CD4-positive, alpha-beta T cell (primary cell): ENCODE data around the gene GRID1. TPM values are rescaled to one million over a fixed set of nuclear protein-coding genes. Genes with fewer than 3 reads are reported as not detected.

Experiments used
- ATAC-seq: fragments of 200-7000 bp; cut with Tn5 transposase; one replicate; pipeline ENCODE4 v1.10.0; 2022; ENCODE audit warnings: mild to moderate bottlenecking; ENCODE audit not compliant: poor library complexity
- CTCF ChIA-PET: fragments of 350-600 bp; sonication (Branson Sonifier 250); formaldehyde crosslinking; loops from one replicate; lab custom pipeline; 2021; ENCODE audit warnings: antibody characterized with exemption, inconsistent platforms; lab: Charles Lee
- POLR2A ChIA-PET: fragments of 350-600 bp; sonication (Branson Sonifier 250); formaldehyde crosslinking; loops from one replicate; lab custom pipeline; 2021; ENCODE audit warnings: antibody characterized with exemption, inconsistent platforms; lab: Charles Lee
- DNase-seq, 14 experiments: peaks; one replicate each; pipeline ENCODE4 v3.0.0-alpha.2; 2013 to 2020; ENCODE audit warnings: mixed read lengths in 2 of 14
- H3K27ac ChIP-seq, 2 donors: one replicate each; pipeline versions ENCODE4 v1.5.1 to v1.7.0; 2013; ENCODE audit warnings: low read length in 2 of 2, low read depth in 1 of 2, mild to moderate bottlenecking in 1 of 2
- H3K27me3 ChIP-seq, 2 experiments: 1 replicate in 1 of 2; 2 replicates in 1 of 2; pipeline versions ENCODE4 v1.6.1 to v1.7.0; 2013; ENCODE audit warnings: low read length in 2 of 2, control low read depth in 1 of 2, mild to moderate bottlenecking in 1 of 2, moderate library complexity in 1 of 2; ENCODE audit not compliant: insufficient read depth in 2 of 2, control insufficient read depth in 1 of 2
- H3K36me3 ChIP-seq: one replicate; pipeline ENCODE4 v1.6.1; 2013; ENCODE audit warnings: low read length, control low read depth; ENCODE audit not compliant: insufficient read depth
- H3K4me1 ChIP-seq: one replicate; pipeline ENCODE4 v1.6.1; 2013; ENCODE audit warnings: low read length, control low read depth; ENCODE audit not compliant: insufficient read depth
- H3K4me3 ChIP-seq: one replicate; pipeline ENCODE4 v1.5.1; 2013; ENCODE audit warnings: mild to moderate bottlenecking, low read length, moderate library complexity
- H3K9me3 ChIP-seq, 2 experiments: 1 replicate in 1 of 2; 2 replicates in 1 of 2; pipeline versions ENCODE4 v1.6.1 to v1.7.0; 2013; ENCODE audit warnings: low read length in 2 of 2, mild to moderate bottlenecking in 2 of 2, control low read depth in 1 of 2, moderate library complexity in 1 of 2; ENCODE audit not compliant: control insufficient read depth in 1 of 2, insufficient read depth in 1 of 2
- H3K27ac Mint-ChIP-seq: one replicate; pipeline ENCODE4 v1.8.0; 2020; ENCODE audit warnings: mixed read lengths
- H3K27me3 Mint-ChIP-seq: one replicate; pipeline ENCODE4 v1.8.0; 2021; ENCODE audit warnings: mixed read lengths
- H3K36me3 Mint-ChIP-seq: one replicate; pipeline ENCODE4 v1.8.0; 2021; ENCODE audit warnings: low read depth, mixed read lengths
- H3K4me1 Mint-ChIP-seq: one replicate; pipeline ENCODE4 v1.8.0; 2021; ENCODE audit warnings: low read depth, mixed read lengths
- H3K4me3 Mint-ChIP-seq: one replicate; pipeline ENCODE4 v1.8.0; 2020; ENCODE audit warnings: mild to moderate bottlenecking, mixed read lengths
- H3K9me3 Mint-ChIP-seq: one replicate; pipeline ENCODE4 v1.8.0; 2020; ENCODE audit warnings: mixed read lengths
- CTCF ChIP-seq: fragments of 200-600 bp; IDR thresholded peaks from one replicate; pipeline ENCODE4 v1.8.0; 2022; ENCODE audit warnings: antibody characterized with exemption, mild to moderate bottlenecking
- intact Hi-C, 2 experiments: fragments of 100-400 bp; cut with DNase I in 1 of 2; cut with micrococcal nuclease in 1 of 2; formaldehyde crosslinking; loops; one replicate each; pipeline versions ENCODE4 v1.15.1 to v1.9.0; 2023 to 2025; cut with DNase I, micrococcal nuclease
- total RNA-seq, 174 experiments: library from RNA in 2 of 174; stranded (reverse) in 2 of 174; gene quantifications; one replicate each; pipeline ENCODE4 v1.2.3 and lab custom pipeline; 2021 to 2026

Gene GRID1
- total RNA-seq, 2 experiments from 2014 or later: not detected

DNA sequence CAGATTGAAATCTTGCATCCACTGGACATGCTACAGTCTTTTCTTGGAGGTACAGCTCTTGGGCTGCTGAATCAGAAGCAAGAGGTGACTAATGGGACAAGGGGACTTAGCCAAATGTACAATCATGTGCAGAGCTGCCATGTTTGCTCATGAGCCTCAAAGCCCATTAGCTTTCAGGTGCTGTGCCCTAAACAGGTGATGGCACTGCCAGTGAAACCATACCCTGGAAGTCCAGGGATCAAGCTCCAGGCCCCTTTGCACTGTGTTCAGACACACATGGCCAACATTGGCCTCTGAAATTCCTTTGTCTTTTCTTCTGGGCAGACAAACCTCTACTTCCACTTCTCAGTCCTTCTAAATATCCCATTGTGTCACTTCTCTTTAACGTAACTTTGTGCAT lies 328.2 kb downstream of the GRID1 start:
- Histone ChIP-seq H3K27ac (no peak overlapping the region), H3K4me3 (no peak overlapping the region), H3K36me3 (no peaks in the 10 kb centered on the region), H3K9me3 (no peaks in the 10 kb centered on the region), H3K4me1 (peaks cover 4% of the 10 kb centered on the region), H3K27me3 (no peaks in the 10 kb centered on the region)
- ATAC-seq (no peak), DNase-seq (no peak)
- H3K27ac Mint-ChIP-seq: no peak overlapping the region
- no peak overlapping the region for H3K4me3 Mint-ChIP-seq
- intact Hi-C loops: no loop called here
- H3K36me3 Mint-ChIP-seq: no peaks in the 10 kb centered on the region
- POLR2A ChIA-PET: no interaction called here
- no peak for TF ChIP-seq CTCF
- CTCF ChIA-PET: no interaction called here
- H3K27me3 Mint-ChIP-seq: no peaks in the 10 kb centered on the region
- no peaks in the 10 kb centered on the region for H3K4me1 Mint-ChIP-seq
- no peaks in the 10 kb centered on the region for H3K9me3 Mint-ChIP-seq

GRCh38 chr10:86037096-86037495 lies 329.5 kb downstream of the GRID1 start:
- H3K36me3 Mint-ChIP-seq: no peaks in the 10 kb centered on the region
- H3K4me3 ChIP-seq: no peak overlapping the region
- POLR2A ChIA-PET: no interaction called here
- H3K4me1 ChIP-seq: peaks cover 4% of the 10 kb centered on the region
- no peaks in the 10 kb centered on the region for H3K9me3 Mint-ChIP-seq
- H3K9me3 ChIP-seq: no peaks in the 10 kb centered on the region
- ATAC-seq: no peak
- no peak overlapping the region for H3K27ac Mint-ChIP-seq
- intact Hi-C loops: no loop called here
- no peaks in the 10 kb centered on the region for H3K27me3 Mint-ChIP-seq
- no peaks in the 10 kb centered on the region for H3K36me3 ChIP-seq
- CTCF ChIA-PET: interaction anchor here (0.5 kb wide), 1 partner anchor 1314 kb away, joined by 3 read pairs; no protein-coding TSS in a partner anchor
- H3K27ac ChIP-seq: no peak overlapping the region
- H3K27me3 ChIP-seq: no peaks in the 10 kb centered on the region
- TF ChIP-seq CTCF: no peak
- no peaks in the 10 kb centered on the region for H3K4me1 Mint-ChIP-seq
- no peak overlapping the region for H3K4me3 Mint-ChIP-seq
- no peak for DNase-seq

GRCh38 chr10:86036544-86036831 lies 330.1 kb downstream of the GRID1 start:
- no peak for TF ChIP-seq CTCF
- ATAC-seq (no peak), DNase-seq (no peak)
- Mint-ChIP-seq H3K27ac (no peak overlapping the region), H3K9me3 (no peaks in the 10 kb centered on the region), H3K4me1 (no peaks in the 10 kb centered on the region), H3K4me3 (no peak overlapping the region), H3K36me3 (no peaks in the 10 kb centered on the region), H3K27me3 (peaks cover 3% of the 10 kb centered on the region)
- no peaks in the 10 kb centered on the region for H3K27me3 ChIP-seq
- POLR2A ChIA-PET: no interaction called here
- intact Hi-C loops: no loop called here
- H3K36me3 ChIP-seq: no peaks in the 10 kb centered on the region
- peaks cover 4% of the 10 kb centered on the region for H3K4me1 ChIP-seq
- H3K4me3 ChIP-seq: no peak overlapping the region
- H3K9me3 ChIP-seq: no peaks in the 10 kb centered on the region
- CTCF ChIA-PET: interaction anchor here (0.5 kb wide), 1 partner anchor 1313 kb away, joined by 3 read pairs; no protein-coding TSS in a partner anchor
- H3K27ac ChIP-seq: no peak overlapping the region
